Panc1 (cell line): ENCODE measurements around the gene MGMT. TPM values are rescaled to one million over a fixed set of nuclear protein-coding genes. Genes with fewer than 3 reads are reported as not detected.

Source experiments
- ATAC-seq: fragments of 200-7000 bp; cut with Tn5 transposase; 2 replicates; pipeline ENCODE4 v1.9.1; 2020; ENCODE audit warnings: mild to moderate bottlenecking, moderate library complexity
- BruUV-seq: library from RNA; stranded (reverse); fragments of 400-500 nt; replicated peaks from 2 replicates; lab custom pipeline; 2021; lab: Mats Ljungman, UMichigan
- CTCF ChIA-PET: fragments of 300-600 bp; sonication (Branson Sonifier 250); formaldehyde crosslinking; loops from one replicate; lab custom pipeline; 2022; ENCODE audit warnings: antibody characterized with exemption; lab: Charles Lee
- POLR2A ChIA-PET: fragments of 300-600 bp; sonication (Branson Sonifier 250); formaldehyde crosslinking; loops from one replicate; lab custom pipeline; 2022; ENCODE audit warnings: antibody characterized with exemption; lab: Charles Lee
- DNase-seq: peaks from one replicate; pipeline ENCODE4 v3.0.0-alpha.2; 2010; ENCODE audit warnings: low read depth, low spot score
- H3K27ac ChIP-seq: 2 replicates; pipeline ENCODE4 v1.5.1; 2011; ENCODE audit warnings: mild to moderate bottlenecking, low read length, inconsistent platforms
- H3K27me3 ChIP-seq: fragments of 200-500 bp; sonication (Bioruptor generic); 2 replicates; pipeline ENCODE4 v1.6.0; 2014; ENCODE audit warnings: low read length, inconsistent platforms; ENCODE audit not compliant: control insufficient read depth, insufficient read depth
- H3K36me3 ChIP-seq: fragments of 200-500 bp; sonication (Bioruptor generic); 2 replicates; pipeline ENCODE4 v1.5.1; 2014; ENCODE audit warnings: inconsistent platforms, mild to moderate bottlenecking, low read length, moderate library complexity; ENCODE audit not compliant: control insufficient read depth, insufficient read depth
- H3K4me1 ChIP-seq: 2 replicates; pipeline ENCODE4 v1.5.1; 2011; ENCODE audit warnings: inconsistent platforms, mild to moderate bottlenecking, low read length, moderate library complexity; ENCODE audit not compliant: control insufficient read depth, insufficient read depth
- H3K4me3 ChIP-seq, 2 experiments: 2 replicates each; pipeline ENCODE4 v1.5.1; 2011 to 2012; ENCODE audit warnings: low read depth in 2 of 2, low read length in 2 of 2, mild to moderate bottlenecking in 2 of 2, inconsistent platforms in 1 of 2, moderate library complexity in 1 of 2
- H3K9me3 ChIP-seq: fragments of 200-500 bp; sonication (Bioruptor generic); 2 replicates; pipeline ENCODE4 v1.5.1; 2014; ENCODE audit warnings: low read depth, mild to moderate bottlenecking, inconsistent platforms, low read length, moderate library complexity; ENCODE audit not compliant: control insufficient read depth, insufficient read depth
- CTCF ChIP-seq: fragments of 450-650 bp; IDR thresholded peaks from 2 replicates; pipeline ENCODE4 v1.5.1; 2017; ENCODE audit warnings: mild to moderate bottlenecking
- POLR2AphosphoS5 ChIP-seq: IDR thresholded peaks from 2 replicates; pipeline ENCODE4 v1.6.1; 2012; ENCODE audit warnings: mild to moderate bottlenecking, low read depth, low read length, moderate library complexity
- REST ChIP-seq, 2 experiments: IDR thresholded peaks; 2 replicates each; pipeline ENCODE4 v1.6.1; 2011 to 2012; ENCODE audit warnings: low read depth in 2 of 2, control low read depth in 1 of 2, low read length in 1 of 2, mild to moderate bottlenecking in 1 of 2, moderate library complexity in 1 of 2; ENCODE audit not compliant: insufficient read depth in 1 of 2
- SIN3A ChIP-seq: IDR thresholded peaks from 2 replicates; pipeline ENCODE4 v1.6.1; 2012; ENCODE audit warnings: low read depth, mild to moderate bottlenecking, low read length, moderate library complexity, borderline replicate concordance; ENCODE audit not compliant: insufficient read depth
- TCF7L2 ChIP-seq: IDR thresholded peaks from 2 replicates; pipeline ENCODE4 v1.6.1; 2011; ENCODE audit warnings: mild to moderate bottlenecking, low read depth, low read length, inconsistent platforms
- in situ Hi-C: cut with HindIII; loops from 2 replicates; pipeline ENCODE4 v1.10.0; 2016; ENCODE audit warnings: low sequenced_read_pairs, low pct_unique_long_range_greater_than_20kb
- intact Hi-C: fragments of 100-400 bp; cut with micrococcal nuclease; formaldehyde crosslinking; loops from one replicate; pipeline ENCODE4 v1.10.0; 2022; ENCODE audit not compliant: unreplicated experiment
- total RNA-seq: library from RNA; stranded (reverse); gene quantifications from one replicate; pipeline ENCODE4 v1.2.1, GENCODE V29; 2021; ENCODE audit not compliant: unreplicated experiment

The MGMT gene
- total RNA-seq, 1 experiment from 2014 or later = 27.3 TPM

GRCh38 chr10:129809841-129810240 lies 342.8 kb downstream of the MGMT start:
- no TSS peak for BruUV-seq
- intact Hi-C loops = no loop called here

GRCh38 chr10:129811208-129811607 lies 344.2 kb downstream of the MGMT start:
- no peaks in the 10 kb centered on the region for H3K4me1 ChIP-seq
- DNase-seq (no peak), ATAC-seq (no peak)
- POLR2A ChIA-PET = no interaction called here
- no peak overlapping the region for H3K4me3 ChIP-seq
- CTCF ChIA-PET = no interaction called here
- TF ChIP-seq SIN3A = no peak
- TF ChIP-seq POLR2AphosphoS5 = no peak
- TF ChIP-seq REST (IDR thresholded peaks at IDR 0.05; ENCODE audit: insufficient read depth in 1 of 2, low read depth in 2 of 2, low read length in 1 of 2) = no peak
- no peak for TF ChIP-seq CTCF
- no peak for TF ChIP-seq TCF7L2
- H3K27ac ChIP-seq = no peak overlapping the region
- intact Hi-C loops = no loop called here
- no peaks in the 10 kb centered on the region for H3K36me3 ChIP-seq
- BruUV-seq = no TSS peak
- in situ Hi-C loops = no loop called here
- no peaks in the 10 kb centered on the region for H3K9me3 ChIP-seq
- H3K27me3 ChIP-seq = peaks cover 6% of the 10 kb centered on the region; the same call in 1 of the 2 replicates

More at GRCh38 chr10:129809841-129810240, 342.8 kb downstream of the MGMT start:
- no peak overlapping the region for H3K27ac ChIP-seq
- POLR2A ChIA-PET = no interaction called here
- H3K27me3 ChIP-seq = peaks cover 6% of the 10 kb centered on the region; the same call in 1 of the 2 replicates
- no peaks in the 10 kb centered on the region for H3K9me3 ChIP-seq
- TF ChIP-seq POLR2AphosphoS5 (no peak), REST (IDR thresholded peaks at IDR 0.05; ENCODE audit: insufficient read depth in 1 of 2, low read depth in 2 of 2, low read length in 1 of 2) (no peak), TCF7L2 (no peak), SIN3A (no peak), CTCF (no peak)
- H3K4me3 ChIP-seq = no peak overlapping the region
- ATAC-seq (no peak), DNase-seq (no peak)
- no peaks in the 10 kb centered on the region for H3K4me1 ChIP-seq
- CTCF ChIA-PET = interaction anchor here (0.8 kb wide), 1 partner anchor 28 kb away, joined by 3 read pairs; no protein-coding TSS in a partner anchor
- H3K36me3 ChIP-seq = no peaks in the 10 kb centered on the region
- in situ Hi-C loops = no loop called here
